Left lung (tissue), 10 donors: ENCODE results near the gene SRI. TPM values are rescaled to one million over a fixed set of nuclear protein-coding genes. Genes with fewer than 3 reads are reported as not detected.
A peak's percentile ranks its signal among the peaks of the same experiment; 100 is the strongest.

Experiments
- ATAC-seq: fragments of 200-7000 bp; cut with Tn5 transposase; one replicate; pipeline ENCODE4 v1.9.1; 2020; ENCODE audit warnings: moderate library complexity
- DNase-seq, 4 donors: peaks; one replicate each; pipeline ENCODE4 v3.0.0-alpha.2; 2013 to 2020
- H3K27ac ChIP-seq, 2 donors: fragments of 200-600 bp; sonication (generic) in 1 of 2; one replicate each; pipeline versions ENCODE4 v1.5.0 to v1.8.0; 2020 to 2021
- H3K27me3 ChIP-seq, 2 donors: fragments of 200-600 bp; sonication (generic) in 1 of 2; one replicate each; pipeline versions ENCODE4 v1.5.0 to v1.8.0; 2020 to 2021
- H3K36me3 ChIP-seq, 2 donors: fragments of 200-600 bp; sonication (generic) in 1 of 2; one replicate each; pipeline versions ENCODE4 v1.5.0 to v1.8.0; 2020 to 2021
- H3K4me1 ChIP-seq, 2 donors: fragments of 200-600 bp; one replicate each; pipeline ENCODE4 v1.8.0; 2021
- H3K4me3 ChIP-seq, 2 donors: fragments of 200-600 bp; sonication (generic) in 1 of 2; one replicate each; pipeline versions ENCODE4 v1.5.0 to v1.8.0; 2020 to 2021; ENCODE audit warnings: mild to moderate bottlenecking in 1 of 2
- H3K9me3 ChIP-seq, 2 donors: fragments of 200-600 bp; sonication (generic) in 1 of 2; one replicate each; pipeline versions ENCODE4 v1.5.0 to v1.8.0; 2020 to 2021
- CTCF ChIP-seq, 2 donors: fragments of 200-600 bp; sonication (generic) in 1 of 2; IDR thresholded peaks; one replicate each; pipeline versions ENCODE4 v1.5.0 to v1.8.0; 2021; ENCODE audit warnings: antibody characterized with exemption in 2 of 2
- intact Hi-C, 2 donors: fragments of 100-400 bp; cut with DNase I; formaldehyde crosslinking; loops; one replicate each; pipeline versions ENCODE4 v1.11.2 to v1.14.2; 2022
- polyA plus RNA-seq, 6 donors: library from polyadenylated mRNA; unstranded; fragments of 120-200 nt; gene quantifications; one replicate each; pipeline ENCODE4 v1.2.1, GENCODE V29; 2013; ENCODE audit not compliant: insufficient read length in 6 of 6
- total RNA-seq, 2 donors: library from RNA; stranded (reverse); fragmentation: NEBNext Ultra II Directional; extraction: Animal tissue kit (Norgen Biotek cat#: 25700); gene quantifications; one replicate each; pipeline ENCODE4 v1.2.1, GENCODE V29; 2021
- donor health status: DM: no; HTN: yes; CAD: no.
- donor health status: DM: no; HTN: no; CAD: no.

The SRI gene
- total and polyA plus RNA-seq, 8 donors = 121 to 189 (median 163) TPM

GRCh38 chr7:88226201-88226600 lies 6.4 kb upstream of the SRI start:
- Histone ChIP-seq H3K4me3 (no peak overlapping the region), H3K27me3 (no peaks in the 10 kb centered on the region), H3K4me1 (peaks cover 0 to 13% of the 10 kb centered on the region in 2 donors), H3K27ac (no peak overlapping the region), H3K36me3 (no peaks in the 10 kb centered on the region), H3K9me3 (no peaks in the 10 kb centered on the region)
- intact Hi-C loops = no loop called here
- ATAC-seq (no peak), DNase-seq (no peak)
- TF ChIP-seq CTCF (IDR thresholded peaks at IDR 0.05) = no peak

DNA sequence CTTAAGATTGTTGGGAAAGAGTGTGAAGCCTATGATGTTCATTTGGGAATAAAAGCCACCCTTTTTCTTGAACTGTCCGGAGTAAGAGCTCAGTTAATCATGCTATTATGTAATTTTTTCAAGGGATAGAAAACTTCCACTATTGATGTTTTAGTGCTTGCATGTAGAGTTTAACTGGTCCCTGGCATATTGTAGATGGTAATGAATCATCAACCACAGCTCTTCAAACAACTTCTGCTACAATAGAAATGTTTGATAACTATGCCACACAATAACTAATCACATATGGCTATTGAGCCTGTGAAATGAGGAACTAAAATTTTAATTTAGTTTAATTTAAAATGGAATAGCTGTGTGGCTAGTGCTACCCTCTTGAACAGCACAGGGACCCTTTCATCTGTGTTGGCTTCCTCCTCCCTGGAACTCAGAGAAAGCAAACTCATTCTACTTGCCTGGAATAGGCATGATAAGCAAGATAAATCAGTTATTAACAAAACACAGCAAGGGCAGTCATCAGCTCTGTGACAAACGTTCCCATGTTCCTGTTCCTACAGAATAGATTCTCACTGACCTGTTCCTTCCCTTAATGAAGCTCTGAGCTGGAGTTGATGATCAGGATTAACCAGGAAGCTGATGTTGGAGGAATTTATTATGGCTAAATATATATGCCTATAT lies 4.9 kb upstream of the SRI start:
- Histone ChIP-seq H3K27me3 (no peaks in the 10 kb centered on the region), H3K9me3 (no peaks in the 10 kb centered on the region), H3K27ac (no peak overlapping the region), H3K4me3 (no peak overlapping the region), H3K4me1 (peaks cover 0 to 20% of the 10 kb centered on the region in 2 donors), H3K36me3 (no peaks in the 10 kb centered on the region)
- intact Hi-C loops = no loop called here
- no peak for ATAC-seq
- TF ChIP-seq CTCF (IDR thresholded peaks at IDR 0.05) = no peak
- no peak for DNase-seq

- Histone ChIP-seq H3K27ac (no peak overlapping the region), H3K9me3 (no peaks in the 10 kb centered on the region), H3K36me3 (no peaks in the 10 kb centered on the region), H3K27me3 (no peaks in the 10 kb centered on the region), H3K4me1 (peaks cover 4 to 26% of the 10 kb centered on the region in 2 donors), H3K4me3 (no peak overlapping the region)
- no peak for TF ChIP-seq CTCF (IDR thresholded peaks at IDR 0.05)
- ATAC-seq (no peak), DNase-seq (no peak)
- intact Hi-C loops = no loop called here
Measured at GRCh38 chr7:88223265-88223664, 3.4 kb upstream of the SRI start.

- peaks cover 0 to 26% of the 10 kb centered on the region in 2 donors for H3K36me3 ChIP-seq
- intact Hi-C loops = no loop called here
- peaks cover 12 to 35% of the 10 kb centered on the region in 2 donors for H3K4me1 ChIP-seq
- H3K4me3 ChIP-seq = peak overlapping the region; percentile 96 to 97
- ATAC-seq (peak; percentile 69), DNase-seq (peak; percentile 42 to 86 (median 76))
- no peak for TF ChIP-seq CTCF (IDR thresholded peaks at IDR 0.05)
- H3K9me3 ChIP-seq = no peaks in the 10 kb centered on the region
- H3K27ac ChIP-seq = peak overlapping the region; percentile 89 to 92
- no peaks in the 10 kb centered on the region for H3K27me3 ChIP-seq
Measured at GRCh38 chr7:88218836-88219605, 817 bp downstream of the SRI start.

DNA sequence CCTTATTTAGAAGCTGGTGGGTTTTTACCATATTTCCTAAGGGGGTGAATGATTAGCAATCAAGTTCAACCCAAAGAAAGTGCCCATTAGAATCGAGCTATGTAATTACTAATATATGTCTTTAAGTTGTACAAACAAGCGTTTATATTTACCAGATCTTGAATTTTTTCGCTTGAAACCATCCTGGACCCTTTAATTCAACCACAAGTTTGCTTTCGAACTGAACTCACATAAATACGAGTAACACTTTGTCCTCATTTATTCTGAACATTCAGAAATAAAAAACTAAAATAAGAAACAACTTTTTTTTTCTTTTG lies 1.5 kb downstream of the SRI start:
- H3K36me3 ChIP-seq = peaks cover 0 to 32% of the 10 kb centered on the region in 2 donors
- H3K27me3 ChIP-seq = no peaks in the 10 kb centered on the region
- no peak for DNase-seq
- peak overlapping the region; percentile 89 to 92 for H3K27ac ChIP-seq
- no peak for ATAC-seq
- intact Hi-C loops = no loop called here
- H3K4me3 ChIP-seq = peak overlapping the region; percentile 96 to 97
- no peak for TF ChIP-seq CTCF (IDR thresholded peaks at IDR 0.05)
- H3K4me1 ChIP-seq = peaks cover 12 to 35% of the 10 kb centered on the region in 2 donors
- no peaks in the 10 kb centered on the region for H3K9me3 ChIP-seq
